ENCODE measurements around the gene ACBD3.

DNA sequence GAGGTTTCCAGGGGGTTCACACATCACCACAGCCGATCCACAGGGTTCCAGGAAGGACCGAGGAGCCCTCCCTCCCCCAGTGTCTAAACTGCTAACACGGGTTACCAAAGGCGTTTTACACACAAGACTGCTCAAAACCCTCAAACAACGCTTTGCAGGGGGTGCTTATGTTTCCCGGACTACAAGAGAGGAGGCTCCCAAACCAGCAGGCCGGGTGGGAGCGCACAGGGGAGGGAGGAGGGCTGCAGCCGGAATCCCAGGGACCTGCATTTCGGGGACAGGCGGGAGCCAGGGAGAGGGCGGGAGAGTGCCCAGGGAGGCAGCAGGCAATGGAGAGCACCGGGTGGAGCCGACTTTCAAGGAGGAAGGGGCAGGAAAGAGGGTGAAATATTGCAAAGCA is 50.8 kb downstream of the ACBD3 start:
- TF ChIP-seq, protein P1, sequence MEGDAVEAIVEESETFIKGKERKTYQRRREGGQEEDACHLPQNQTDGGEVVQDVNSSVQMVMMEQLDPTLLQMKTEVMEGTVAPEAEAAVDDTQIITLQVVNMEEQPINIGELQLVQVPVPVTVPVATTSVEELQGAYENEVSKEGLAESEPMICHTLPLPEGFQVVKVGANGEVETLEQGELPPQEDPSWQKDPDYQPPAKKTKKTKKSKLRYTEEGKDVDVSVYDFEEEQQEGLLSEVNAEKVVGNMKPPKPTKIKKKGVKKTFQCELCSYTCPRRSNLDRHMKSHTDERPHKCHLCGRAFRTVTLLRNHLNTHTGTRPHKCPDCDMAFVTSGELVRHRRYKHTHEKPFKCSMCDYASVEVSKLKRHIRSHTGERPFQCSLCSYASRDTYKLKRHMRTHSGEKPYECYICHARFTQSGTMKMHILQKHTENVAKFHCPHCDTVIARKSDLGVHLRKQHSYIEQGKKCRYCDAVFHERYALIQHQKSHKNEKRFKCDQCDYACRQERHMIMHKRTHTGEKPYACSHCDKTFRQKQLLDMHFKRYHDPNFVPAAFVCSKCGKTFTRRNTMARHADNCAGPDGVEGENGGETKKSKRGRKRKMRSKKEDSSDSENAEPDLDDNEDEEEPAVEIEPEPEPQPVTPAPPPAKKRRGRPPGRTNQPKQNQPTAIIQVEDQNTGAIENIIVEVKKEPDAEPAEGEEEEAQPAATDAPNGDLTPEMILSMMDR (IDR thresholded peaks at IDR 0.05) = no peak
- no peak for TF ChIP-seq POLR2A (IDR thresholded peaks at IDR 0.05)
